Measurements from ENCODE around the gene SLC8A1.

The SLC8A1 gene

GRCh38 chr2:40348665-40349064, 103.2 kb downstream of the SLC8A1 start:
- DNase-seq: no peak

- DNase-seq: no peak
Measured at GRCh38 chr2:40348038-40348437, 103.9 kb downstream of the SLC8A1 start.

GRCh38 chr2:40346535-40347354, 105.1 kb downstream of the SLC8A1 start:
- DNase-seq: no peak

- no peak for DNase-seq
Measured at GRCh38 chr2:40344364-40344763, 107.5 kb downstream of the SLC8A1 start.

- no peak for DNase-seq
Measured at GRCh38 chr2:40343902-40344301, 108.0 kb downstream of the SLC8A1 start.

GRCh38 chr2:40341198-40341597, 110.7 kb downstream of the SLC8A1 start:
- DNase-seq: no peak

GRCh38 chr2:40339026-40339425, 112.9 kb downstream of the SLC8A1 start:
- DNase-seq: no peak

GRCh38 chr2:40332191-40332826, 119.6 kb downstream of the SLC8A1 start:
- no peak for DNase-seq

- DNase-seq: no peak
Measured at GRCh38 chr2:40330096-40330495, 121.8 kb downstream of the SLC8A1 start.

- no peak for DNase-seq
Measured at GRCh38 chr2:40329739-40330030, 122.2 kb downstream of the SLC8A1 start.

GRCh38 chr2:40325116-40325515, 126.8 kb downstream of the SLC8A1 start:
- DNase-seq: no peak

- no peak for DNase-seq
Measured at GRCh38 chr2:40324656-40325055, 127.2 kb downstream of the SLC8A1 start.

- DNase-seq: no peak
Measured at GRCh38 chr2:40321822-40322221, 130.1 kb downstream of the SLC8A1 start.

- DNase-seq: no peak
Measured at GRCh38 chr2:40321016-40321623, 130.8 kb downstream of the SLC8A1 start.

GRCh38 chr2:40318921-40319320, 133.0 kb downstream of the SLC8A1 start:
- no peak for DNase-seq

- DNase-seq: no peak
Measured at GRCh38 chr2:40317761-40318160, 134.1 kb downstream of the SLC8A1 start.

GRCh38 chr2:40317046-40317445, 134.8 kb downstream of the SLC8A1 start:
- no peak for DNase-seq

- DNase-seq: no peak
Measured at GRCh38 chr2:40316620-40317019, 135.3 kb downstream of the SLC8A1 start.

- no peak for DNase-seq
Measured at GRCh38 chr2:40315683-40316082, 136.2 kb downstream of the SLC8A1 start.

GRCh38 chr2:40311026-40311425, 140.9 kb downstream of the SLC8A1 start:
- no peak for DNase-seq

- no peak for DNase-seq
Measured at GRCh38 chr2:40310303-40310702, 141.6 kb downstream of the SLC8A1 start.

- no peak for DNase-seq
Measured at GRCh38 chr2:40304340-40304739, 147.6 kb downstream of the SLC8A1 start.

GRCh38 chr2:40303746-40304145, 148.1 kb downstream of the SLC8A1 start:
- no peak for DNase-seq

GRCh38 chr2:40302751-40303325, 149.1 kb downstream of the SLC8A1 start:
- DNase-seq: no peak
